Esophagus squamous epithelium (tissue), 5 donors: Measurements from ENCODE around the gene PSMD12. TPM values are rescaled to one million over a fixed set of nuclear protein-coding genes. Genes with fewer than 3 reads are reported as not detected.

Experiments used
- DNase-seq: peaks from one replicate; lab custom pipeline; 2025; lab: John Stamatoyannopoulos, UW
- H3K27ac ChIP-seq, 4 donors: fragments of 200-600 bp; sonication (generic); one replicate each; pipeline ENCODE4 v1.5.1; 2016 to 2019; ENCODE audit warnings: mild to moderate bottlenecking in 1 of 4
- H3K27me3 ChIP-seq, 4 donors: fragments of 200-600 bp; sonication (generic); 1 replicate in 3 of 4; 2 replicates in 1 of 4; pipeline versions ENCODE4 v1.5.1 to v1.6.0; 2017 to 2021; ENCODE audit warnings: antibody characterized with exemption in 1 of 4
- H3K36me3 ChIP-seq, 3 donors: fragments of 200-600 bp; sonication (generic); one replicate each; pipeline ENCODE4 v1.5.1; 2016 to 2019
- H3K4me1 ChIP-seq, 3 donors: fragments of 200-600 bp; sonication (generic); one replicate each; pipeline ENCODE4 v1.5.1; 2017 to 2019
- H3K4me3 ChIP-seq, 4 donors: fragments of 200-600 bp; sonication (generic); 1 replicate in 3 of 4; 2 replicates in 1 of 4; pipeline ENCODE4 v1.5.1; 2016 to 2019; ENCODE audit warnings: mild to moderate bottlenecking in 2 of 4, moderate library complexity in 1 of 4
- H3K9me3 ChIP-seq, 3 donors: fragments of 200-600 bp; sonication (generic); one replicate each; pipeline ENCODE4 v1.5.1; 2016 to 2019
- POLR2A ChIP-seq, 4 donors: fragments of 450-650 bp; IDR thresholded peaks; one replicate each; pipeline ENCODE4 v1.6.1; 2017; ENCODE audit warnings: antibody characterized with exemption in 4 of 4, mild to moderate bottlenecking in 4 of 4, moderate library complexity in 3 of 4
- WGBS, 2 donors: methylation state at CpG; one replicate each; pipeline ENCODE4 v1.1.5; 2018; 5-methylcytosine and 5-hydroxymethylcytosine counted together
- intact Hi-C: fragments of 100-400 bp; cut with DNase I; formaldehyde crosslinking; loops from one replicate; pipeline ENCODE4 v1.15.0; 2022
- total RNA-seq, 4 donors: library from RNA; depleted of rRNA; stranded (reverse); fragments of >200 nt; gene quantifications; one replicate each; pipeline ENCODE4 v1.1.0, GENCODE V29; 2016
- TF ChIP-seq, protein P1 (sequence below), 6 experiments: fragments of 450-650 bp in 4 of 6; fragments of 200-600 bp in 2 of 6; sonication (generic) in 2 of 6; IDR thresholded peaks; one replicate each; pipeline ENCODE4 v1.5.1; 2016 to 2019; ENCODE audit warnings: antibody characterized with exemption in 6 of 6, mild to moderate bottlenecking in 4 of 6, moderate library complexity in 4 of 6
- donor health status: DM: yes; HTN: yes; CAD: no.

PSMD12 gene
- total RNA-seq, 4 donors from 2014 or later: 15.9 to 38.1 (median 25.8) TPM

DNA sequence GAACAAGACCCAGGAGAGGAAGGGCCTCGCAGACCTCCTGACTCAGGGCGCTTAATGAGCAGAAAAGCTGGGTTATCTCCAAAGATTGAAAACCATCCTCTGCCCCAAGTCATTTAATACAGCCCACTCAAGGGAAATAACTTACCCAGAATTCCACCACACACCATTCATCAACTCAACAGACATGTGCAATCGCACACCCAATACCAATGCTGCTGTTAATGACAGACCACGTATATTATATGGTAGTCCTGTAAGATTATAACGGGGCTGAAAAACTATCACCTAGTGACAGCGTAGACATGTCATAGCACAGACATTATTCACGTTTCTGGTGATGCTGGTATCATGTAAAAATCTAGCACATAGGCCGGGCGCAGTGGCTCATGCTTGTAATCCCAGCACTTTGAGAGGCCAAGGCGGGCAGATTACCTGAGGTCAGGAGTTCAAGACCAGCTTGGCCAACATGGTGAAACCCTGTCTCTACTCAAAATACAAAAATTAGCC lies 68.9 kb downstream of the PSMD12 start:
- Histone ChIP-seq H3K27ac (no peak overlapping the region), H3K9me3 (no peaks in the 10 kb centered on the region), H3K36me3 (no peaks in the 10 kb centered on the region), H3K4me1 (peaks cover 0 to 8% (median 0%) of the 10 kb centered on the region in 3 donors), H3K4me3 (no peak overlapping the region), H3K27me3 (peaks cover 0 to 20% (median 0%) of the 10 kb centered on the region in 4 donors)
- intact Hi-C loops: no loop called here
- WGBS, 2 donors: 82 to 90% methylated on average over 10 of the region's 10 CpGs
- TF ChIP-seq POLR2A (IDR thresholded peaks at IDR 0.05): no peak
- TF ChIP-seq, protein P1, sequence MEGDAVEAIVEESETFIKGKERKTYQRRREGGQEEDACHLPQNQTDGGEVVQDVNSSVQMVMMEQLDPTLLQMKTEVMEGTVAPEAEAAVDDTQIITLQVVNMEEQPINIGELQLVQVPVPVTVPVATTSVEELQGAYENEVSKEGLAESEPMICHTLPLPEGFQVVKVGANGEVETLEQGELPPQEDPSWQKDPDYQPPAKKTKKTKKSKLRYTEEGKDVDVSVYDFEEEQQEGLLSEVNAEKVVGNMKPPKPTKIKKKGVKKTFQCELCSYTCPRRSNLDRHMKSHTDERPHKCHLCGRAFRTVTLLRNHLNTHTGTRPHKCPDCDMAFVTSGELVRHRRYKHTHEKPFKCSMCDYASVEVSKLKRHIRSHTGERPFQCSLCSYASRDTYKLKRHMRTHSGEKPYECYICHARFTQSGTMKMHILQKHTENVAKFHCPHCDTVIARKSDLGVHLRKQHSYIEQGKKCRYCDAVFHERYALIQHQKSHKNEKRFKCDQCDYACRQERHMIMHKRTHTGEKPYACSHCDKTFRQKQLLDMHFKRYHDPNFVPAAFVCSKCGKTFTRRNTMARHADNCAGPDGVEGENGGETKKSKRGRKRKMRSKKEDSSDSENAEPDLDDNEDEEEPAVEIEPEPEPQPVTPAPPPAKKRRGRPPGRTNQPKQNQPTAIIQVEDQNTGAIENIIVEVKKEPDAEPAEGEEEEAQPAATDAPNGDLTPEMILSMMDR (IDR thresholded peaks at IDR 0.05): no peak
- DNase-seq: no peak

DNA sequence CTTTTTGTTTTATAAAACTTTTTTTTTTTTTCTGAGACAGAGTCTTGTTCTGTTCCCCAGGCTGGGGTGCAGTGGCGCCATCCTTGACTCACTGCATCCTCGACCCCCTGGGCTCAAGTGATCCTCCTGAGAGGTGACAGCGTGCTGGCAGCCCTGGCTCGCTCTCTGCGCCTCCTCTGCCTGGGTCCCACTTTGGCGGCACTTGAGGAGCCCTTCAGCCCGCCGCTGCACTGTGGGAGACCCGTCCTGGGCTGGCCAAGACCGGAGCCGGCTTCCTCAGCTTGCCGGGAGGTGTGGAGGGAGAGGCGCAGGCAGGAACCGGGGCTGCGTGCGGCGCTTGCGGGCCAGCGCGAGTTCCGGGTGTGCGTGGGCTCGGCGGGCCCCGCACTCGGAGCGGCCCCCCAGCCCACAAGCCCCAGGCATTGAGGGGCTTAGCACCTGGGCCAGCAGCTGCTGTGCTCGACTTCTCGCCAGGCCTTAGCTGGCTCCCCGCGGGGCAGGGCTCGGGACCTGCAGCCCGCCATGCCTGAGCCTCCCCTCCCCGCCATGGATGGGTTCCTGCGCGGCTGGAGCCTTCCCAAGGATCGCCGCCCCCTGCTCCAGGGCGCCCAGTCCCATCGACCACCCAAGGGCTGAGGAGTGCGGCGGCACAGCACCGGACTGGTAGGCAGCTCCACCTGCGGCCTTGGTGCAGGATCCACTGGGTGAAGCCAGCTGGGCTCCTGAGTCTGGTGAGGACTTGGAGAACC lies 71.8 kb downstream of the PSMD12 start:
- TF ChIP-seq, protein P1 (IDR thresholded peaks at IDR 0.05): no peak
- no peak for TF ChIP-seq POLR2A (IDR thresholded peaks at IDR 0.05)
- Histone ChIP-seq H3K4me3 (no peak overlapping the region), H3K9me3 (no peaks in the 10 kb centered on the region), H3K4me1 (peaks cover 0 to 23% (median 4%) of the 10 kb centered on the region in 3 donors), H3K36me3 (no peaks in the 10 kb centered on the region), H3K27ac (no peak overlapping the region), H3K27me3 (peaks cover 0 to 24% (median 0%) of the 10 kb centered on the region in 4 donors)
- WGBS, 2 donors: 70 to 91% methylated on average over 3 to 8 of the region's 44 CpGs
- no peak for DNase-seq
- intact Hi-C loops: no loop called here

DNA sequence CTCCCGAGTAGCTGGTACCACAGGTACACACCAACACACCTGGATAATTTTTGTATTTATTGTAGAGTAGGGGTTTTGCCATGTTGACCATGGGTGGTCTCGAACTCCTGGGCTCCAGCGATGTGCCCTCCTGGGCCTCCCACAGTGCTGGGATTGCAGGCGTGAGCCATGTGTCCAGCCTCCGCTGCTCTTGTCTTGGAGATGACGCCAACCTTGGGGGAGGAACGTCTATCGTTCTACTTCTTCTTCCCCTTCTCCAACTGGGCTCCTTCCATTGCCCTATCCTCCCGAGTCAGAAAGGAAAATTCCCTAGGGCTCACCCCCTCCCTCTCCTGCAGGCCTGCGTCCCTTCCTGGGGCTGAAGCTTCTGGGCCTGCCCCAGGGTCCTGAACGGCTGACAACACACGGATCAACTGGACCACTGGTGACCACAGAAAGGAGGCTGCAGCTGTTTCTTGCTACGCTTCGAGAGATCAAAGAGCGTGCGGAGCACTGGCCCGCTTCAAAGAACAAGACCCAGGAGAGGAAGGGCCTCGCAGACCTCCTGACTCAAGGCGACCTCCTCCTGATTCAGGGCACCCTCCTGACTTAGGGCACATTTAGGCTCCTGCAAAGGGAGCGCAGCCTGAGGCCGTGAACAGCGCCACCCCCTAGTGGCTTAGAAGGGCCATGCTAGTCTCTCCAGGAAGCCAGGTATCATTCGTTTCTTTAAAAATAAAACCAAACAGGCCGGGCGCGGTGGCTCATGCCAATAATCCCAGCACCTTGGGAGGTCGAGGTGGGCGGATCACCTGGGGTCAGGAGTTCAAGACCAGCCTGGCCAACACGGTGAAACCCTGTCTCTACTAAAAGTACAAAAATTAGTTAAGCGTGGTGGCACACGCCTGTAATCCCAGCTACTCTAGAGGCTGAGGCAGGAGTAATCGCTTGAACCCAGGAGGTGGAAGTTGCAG lies 72.8 kb downstream of the PSMD12 start:
- peaks cover 0 to 31% (median 6%) of the 10 kb centered on the region in 3 donors for H3K4me1 ChIP-seq
- H3K4me3 ChIP-seq: peak overlapping the region in 1 of 4 donors; percentile 32
- WGBS, 2 donors: 49 to 79% methylated on average over 8 to 19 of the region's 32 CpGs
- H3K9me3 ChIP-seq: no peaks in the 10 kb centered on the region
- TF ChIP-seq, protein P1 (IDR thresholded peaks at IDR 0.05): peak; percentile 57 to 82 (median 70)
- TF ChIP-seq POLR2A (IDR thresholded peaks at IDR 0.05): no peak
- intact Hi-C loops: no loop called here
- H3K27ac ChIP-seq: no peak overlapping the region
- DNase-seq: no peak
- H3K27me3 ChIP-seq: peaks cover 0 to 26% (median 0%) of the 10 kb centered on the region in 4 donors
- H3K36me3 ChIP-seq: no peaks in the 10 kb centered on the region

DNA sequence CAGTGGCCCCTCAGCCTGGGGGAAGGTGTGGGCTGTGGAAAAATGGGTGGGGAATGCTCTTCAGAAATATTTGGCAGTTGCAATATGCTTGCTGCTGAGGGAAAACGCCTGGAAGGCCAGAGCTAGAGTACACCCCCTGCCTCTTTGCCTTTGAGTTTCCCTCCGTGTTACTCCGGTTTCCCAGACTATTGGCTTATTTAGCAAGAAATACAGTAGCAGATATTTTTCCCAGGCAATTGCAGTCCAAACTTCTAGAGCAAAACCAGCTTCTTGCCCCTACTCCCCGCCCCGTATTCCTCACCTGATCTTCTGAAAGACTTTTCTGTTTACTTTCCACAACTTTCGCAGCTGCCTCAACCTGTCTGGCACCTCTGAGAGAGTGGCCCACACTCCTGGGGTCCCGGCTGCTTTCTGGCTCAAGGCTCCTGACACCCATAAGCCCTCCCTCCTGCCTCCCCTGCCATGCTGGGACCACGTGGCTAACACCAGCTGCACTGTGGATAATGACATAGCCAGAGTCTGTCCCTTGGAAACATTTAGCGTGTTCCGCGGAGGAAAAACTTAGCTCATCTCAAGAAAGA lies 75.6 kb downstream of the PSMD12 start:
- Histone ChIP-seq H3K27me3 (peaks cover 0 to 29% (median 0%) of the 10 kb centered on the region in 4 donors), H3K36me3 (no peaks in the 10 kb centered on the region), H3K4me1 (peaks cover 0 to 31% (median 6%) of the 10 kb centered on the region in 3 donors), H3K27ac (no peak overlapping the region), H3K9me3 (no peaks in the 10 kb centered on the region), H3K4me3 (no peak overlapping the region)
- DNase-seq: no peak
- intact Hi-C loops: no loop called here
- 46 to 62% methylated on average over 11 of the region's 11 CpGs for WGBS, 2 donors
- no peak for TF ChIP-seq POLR2A (IDR thresholded peaks at IDR 0.05)
- TF ChIP-seq, protein P1 (IDR thresholded peaks at IDR 0.05): no peak
